Measurements from ENCODE around the gene FYB1. TPM values are rescaled to one million over a fixed set of nuclear protein-coding genes. Genes with fewer than 3 reads are reported as not detected.
A peak's percentile ranks its signal among the peaks of the same experiment; 100 is the strongest.

Gene FYB1
- total RNA-seq, 2 experiments from 2014 or later: 105 to 106 TPM

DNA sequence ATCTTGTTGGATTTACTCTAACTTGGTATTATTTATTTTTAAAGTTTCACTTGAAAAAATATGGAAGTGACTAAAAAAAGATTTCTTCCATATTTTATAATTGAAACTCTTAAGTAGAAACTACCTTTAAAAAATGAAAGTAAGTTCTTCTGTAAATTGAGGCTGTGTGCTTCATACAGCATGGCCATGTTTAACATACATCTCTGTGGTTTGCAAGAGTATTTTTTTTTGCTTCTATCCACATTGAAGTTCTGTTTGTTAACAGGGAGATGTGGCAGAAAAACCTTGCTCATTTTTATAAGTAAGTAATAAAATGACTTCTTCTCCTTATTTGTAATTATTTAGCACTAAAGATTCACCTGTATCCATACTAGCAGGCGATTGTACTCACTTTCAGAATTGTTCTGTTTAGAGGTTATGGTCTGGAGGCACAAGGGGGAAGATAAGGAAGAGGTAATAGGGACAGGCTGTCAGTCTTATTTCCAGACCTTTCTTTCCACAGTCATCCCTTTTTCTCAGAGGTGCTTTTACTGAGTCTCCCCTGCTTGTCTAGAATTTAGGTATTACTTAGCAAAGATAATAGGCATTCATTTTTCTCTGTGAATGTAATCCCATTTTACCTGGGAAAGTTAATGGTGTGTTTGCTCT, 16.0 kb downstream of the FYB1 start:
- Mint-ChIP-seq H3K4me1 (ENCODE audit: low read depth) (peaks cover 40% of the 10 kb centered on the region), H3K4me3 (peak overlapping the region; percentile 88), H3K9me3 (no peaks in the 10 kb centered on the region), H3K27ac (peak overlapping the region; percentile 95), H3K27me3 (no peaks in the 10 kb centered on the region), H3K36me3 (peaks cover 27% of the 10 kb centered on the region)
- DNase-seq: no peak
- ChIA-PET CTCF (interaction anchor here (0.5 to 4.0 kb wide), 8 partner anchors 8 to 237 kb away, joined by 3 to 25 read pairs (median 16); no protein-coding TSS in a partner anchor), POLR2A (interaction anchor here (0.7 to 5.2 kb wide), 8 partner anchors 8 to 70 kb away, joined by 3 to 79 read pairs (median 4); no protein-coding TSS in a partner anchor)
- intact Hi-C loops (cut with micrococcal nuclease): loop anchor here (1.0 to 10.0 kb wide), 2 partner anchors 8 to 1281 kb away; no protein-coding TSS in a partner anchor

- DNase-seq: no peak
Observed at GRCh38 chr5:39202597-39203274, 16.6 kb downstream of the FYB1 start.

GRCh38 chr5:39201781-39202596, 17.4 kb downstream of the FYB1 start:
- DNase-seq: no peak
- intact Hi-C loops (cut with micrococcal nuclease): loop anchor here (1.0 to 10.0 kb wide), 4 partner anchors 8 to 1283 kb away; no protein-coding TSS in a partner anchor
- Mint-ChIP-seq H3K9me3 (no peaks in the 10 kb centered on the region), H3K4me3 (peak overlapping the region; percentile 88), H3K36me3 (peaks cover 27% of the 10 kb centered on the region), H3K27me3 (no peaks in the 10 kb centered on the region), H3K27ac (peak overlapping the region; percentile 95), H3K4me1 (ENCODE audit: low read depth) (peaks cover 32% of the 10 kb centered on the region)
- POLR2A ChIA-PET: interaction anchor here (1.0 to 5.3 kb wide), 11 partner anchors 8 to 72 kb away, joined by 3 to 91 read pairs (median 8); no protein-coding TSS in a partner anchor
- CTCF ChIA-PET: interaction anchor here (0.6 to 8.7 kb wide), 17 partner anchors 7 to 237 kb away, joined by 3 to 75 read pairs (median 9); partner anchors contain the start of gene FYB1

More at GRCh38 chr5:39202597-39203274, 16.6 kb downstream of the FYB1 start:
- Mint-ChIP-seq H3K4me1 (ENCODE audit: low read depth) (peaks cover 39% of the 10 kb centered on the region), H3K36me3 (peaks cover 27% of the 10 kb centered on the region), H3K4me3 (peak overlapping the region; percentile 88), H3K9me3 (no peaks in the 10 kb centered on the region), H3K27me3 (no peaks in the 10 kb centered on the region), H3K27ac (peak overlapping the region; percentile 95)
- POLR2A ChIA-PET: interaction anchor here (0.7 to 5.3 kb wide), 9 partner anchors 9 to 71 kb away, joined by 3 to 91 read pairs (median 3); no protein-coding TSS in a partner anchor
- CTCF ChIA-PET: interaction anchor here (0.5 to 4.0 kb wide), 9 partner anchors 9 to 236 kb away, joined by 3 to 25 read pairs (median 12); no protein-coding TSS in a partner anchor
- intact Hi-C loops (cut with micrococcal nuclease): loop anchor here (1.0 to 10.0 kb wide), 2 partner anchors 7 to 1282 kb away; no protein-coding TSS in a partner anchor

DNA sequence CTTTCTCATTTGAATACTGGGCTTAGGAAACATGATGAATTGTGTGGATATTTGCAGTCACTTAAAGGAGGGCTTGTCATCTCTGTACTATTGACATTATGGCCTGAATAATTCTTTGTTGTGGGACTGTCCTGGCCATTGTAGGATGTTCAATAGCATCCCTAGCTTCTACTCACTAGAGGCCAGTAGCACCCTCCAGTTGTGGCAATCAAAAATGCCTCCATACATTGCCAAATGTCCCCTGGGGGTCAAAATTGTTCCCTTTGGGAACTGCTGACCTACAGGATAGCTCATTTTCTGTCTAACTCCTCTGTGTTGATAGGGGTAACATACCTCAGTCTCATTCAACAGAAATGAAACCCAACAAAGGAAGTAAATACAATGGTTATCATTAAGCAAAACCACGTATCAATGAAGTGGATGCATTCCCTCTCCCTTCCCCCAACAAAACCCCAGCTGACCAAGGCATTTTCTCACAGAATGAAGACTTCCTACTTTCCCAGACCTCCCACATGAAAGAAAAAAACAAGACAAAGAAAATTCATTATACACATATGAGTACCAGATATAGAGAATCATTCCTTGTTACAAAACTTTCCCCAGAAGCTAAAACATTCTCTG, 18.1 kb downstream of the FYB1 start:
- Mint-ChIP-seq H3K4me1 (ENCODE audit: low read depth) (peaks cover 33% of the 10 kb centered on the region), H3K27ac (peak overlapping the region; percentile 95), H3K4me3 (peak overlapping the region; percentile 88), H3K9me3 (no peaks in the 10 kb centered on the region), H3K27me3 (no peaks in the 10 kb centered on the region), H3K36me3 (peaks cover 27% of the 10 kb centered on the region)
- POLR2A ChIA-PET: interaction anchor here (0.8 to 5.3 kb wide), 10 partner anchors 10 to 1479 kb away, joined by 3 to 91 read pairs (median 12); no protein-coding TSS in a partner anchor
- CTCF ChIA-PET: interaction anchor here (0.6 to 8.7 kb wide), 17 partner anchors 8 to 236 kb away, joined by 3 to 75 read pairs (median 8); partner anchors contain the start of gene FYB1
- intact Hi-C loops (cut with micrococcal nuclease): loop anchor here (1.0 to 10.0 kb wide), 4 partner anchors 9 to 1284 kb away; no protein-coding TSS in a partner anchor
- no peak for DNase-seq

DNA sequence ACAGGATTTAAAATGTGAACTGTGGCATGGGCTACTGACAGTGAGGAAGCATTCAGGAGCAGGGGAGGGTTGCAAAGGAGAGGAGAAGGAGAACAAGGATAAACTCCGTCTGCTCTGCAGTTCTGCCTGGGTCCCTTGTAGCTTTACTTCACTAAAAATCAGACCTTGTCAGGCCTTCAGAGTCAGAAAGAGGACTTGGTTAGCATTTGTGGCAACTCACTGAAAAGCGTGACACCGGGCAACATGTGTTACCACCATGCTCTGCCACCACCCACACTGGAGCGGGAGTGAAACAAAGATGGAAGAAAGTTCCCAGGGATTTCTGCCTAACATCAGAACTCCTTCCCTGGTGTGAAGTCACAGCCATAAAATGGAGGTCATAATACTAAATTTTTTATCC, 19.3 kb downstream of the FYB1 start:
- POLR2A ChIA-PET: interaction anchor here (0.8 to 5.3 kb wide), 11 partner anchors 11 to 1480 kb away, joined by 3 to 91 read pairs (median 8); no protein-coding TSS in a partner anchor
- intact Hi-C loops (cut with micrococcal nuclease): loop anchor here (1.0 to 10.0 kb wide), 4 partner anchors 10 to 1285 kb away; no protein-coding TSS in a partner anchor
- Mint-ChIP-seq H3K36me3 (peaks cover 29% of the 10 kb centered on the region), H3K27me3 (no peaks in the 10 kb centered on the region), H3K4me3 (peak overlapping the region; percentile 88), H3K4me1 (ENCODE audit: low read depth) (peaks cover 33% of the 10 kb centered on the region), H3K9me3 (no peaks in the 10 kb centered on the region), H3K27ac (peak overlapping the region; percentile 95)
- peak; percentile 59 for DNase-seq
- CTCF ChIA-PET: interaction anchor here (1.4 to 8.7 kb wide), 9 partner anchors 10 to 176 kb away, joined by 5 to 75 read pairs (median 20); partner anchors contain the start of gene FYB1

DNA sequence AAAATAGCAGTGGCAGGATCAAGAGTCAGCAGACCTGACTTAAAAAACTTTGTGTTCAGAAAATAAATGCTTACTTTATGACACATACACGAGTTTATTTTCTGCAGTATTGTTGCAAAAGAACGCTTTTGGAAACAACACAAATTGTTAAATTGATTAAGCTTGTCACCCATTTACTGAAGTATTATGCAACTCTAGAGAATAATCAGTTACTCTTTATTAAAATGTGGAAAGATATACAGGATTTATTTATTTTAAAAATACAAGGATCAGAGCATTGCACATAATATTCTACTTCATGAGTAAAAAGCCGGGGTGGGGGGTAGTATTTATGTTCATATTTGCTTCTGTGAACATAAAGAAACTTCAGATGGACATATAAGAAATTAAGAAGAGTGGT, 20.0 kb downstream of the FYB1 start:
- no peak for DNase-seq
- Mint-ChIP-seq H3K27ac (peak overlapping the region; percentile 95), H3K4me3 (peak overlapping the region; percentile 88), H3K9me3 (no peaks in the 10 kb centered on the region), H3K27me3 (no peaks in the 10 kb centered on the region), H3K36me3 (peaks cover 34% of the 10 kb centered on the region), H3K4me1 (ENCODE audit: low read depth) (peaks cover 32% of the 10 kb centered on the region)
- intact Hi-C loops (cut with micrococcal nuclease): no loop called here
- ChIA-PET CTCF (interaction anchor here (3.2 to 8.7 kb wide), 3 partner anchors 10 to 49 kb away, joined by 15 to 75 read pairs (median 23); partner anchors contain the start of gene FYB1), POLR2A (interaction anchor here (1.0 to 5.3 kb wide), 6 partner anchors 11 to 36 kb away, joined by 3 to 91 read pairs (median 34); no protein-coding TSS in a partner anchor)

DNA sequence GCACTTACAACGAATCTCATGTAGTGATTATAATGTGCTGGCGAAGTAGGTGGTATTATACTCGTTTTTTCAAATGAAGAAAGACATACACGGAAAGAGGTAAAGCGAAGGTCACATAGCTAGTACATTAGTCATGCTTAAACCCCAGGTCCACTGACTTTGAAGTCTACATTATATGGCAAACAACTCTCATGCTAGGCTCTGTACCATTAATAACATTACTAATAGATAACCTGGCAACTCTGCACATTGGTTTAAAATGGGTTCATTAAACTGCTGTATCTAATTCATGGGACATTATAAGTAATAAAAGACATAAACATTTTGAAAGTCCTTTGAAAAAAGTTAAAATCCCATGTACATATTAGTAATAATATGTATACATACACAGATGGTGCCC, 21.2 kb downstream of the FYB1 start:
- peaks cover 33% of the 10 kb centered on the region for H3K4me1 Mint-ChIP-seq (ENCODE audit: low read depth)
- H3K36me3 Mint-ChIP-seq: peaks cover 34% of the 10 kb centered on the region
- peak overlapping the region; percentile 79 for H3K27ac Mint-ChIP-seq
- intact Hi-C loops (cut with micrococcal nuclease): no loop called here
- ChIA-PET POLR2A (interaction anchor here (1.0 to 5.3 kb wide), 3 partner anchors 10 to 34 kb away, joined by 3 to 91 read pairs (median 6); no protein-coding TSS in a partner anchor), CTCF (interaction anchor here (0.7 to 8.7 kb wide), 5 partner anchors 9 to 85 kb away, joined by 3 to 75 read pairs (median 3); partner anchors contain the start of gene FYB1)
- DNase-seq: no peak
- H3K4me3 Mint-ChIP-seq: peak overlapping the region; percentile 75
- H3K27me3 Mint-ChIP-seq: no peaks in the 10 kb centered on the region
- no peaks in the 10 kb centered on the region for H3K9me3 Mint-ChIP-seq

DNA sequence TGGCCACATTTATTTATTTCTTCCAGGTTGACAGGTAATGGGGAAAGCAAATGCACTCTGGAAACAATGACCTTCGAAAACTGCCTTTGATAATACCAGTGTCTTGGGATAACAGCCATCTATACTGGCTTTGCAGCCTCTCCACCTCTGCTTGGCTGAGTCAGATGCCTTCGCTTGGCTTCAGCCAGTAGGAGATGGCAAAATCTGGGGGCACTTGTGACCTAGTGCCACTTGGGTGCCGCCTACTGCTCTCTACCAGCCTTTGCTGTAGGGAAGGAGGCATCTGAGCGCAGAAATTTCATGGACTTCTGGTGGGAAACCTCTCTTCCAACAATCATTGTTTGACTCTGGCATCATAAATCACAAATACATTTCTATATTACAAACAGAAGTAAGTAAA, 21.8 kb downstream of the FYB1 start:
- Mint-ChIP-seq H3K27ac (peak overlapping the region; percentile 77), H3K27me3 (no peaks in the 10 kb centered on the region), H3K9me3 (no peaks in the 10 kb centered on the region), H3K36me3 (peaks cover 31% of the 10 kb centered on the region), H3K4me1 (ENCODE audit: low read depth) (peaks cover 39% of the 10 kb centered on the region), H3K4me3 (peak overlapping the region; percentile 62)
- CTCF ChIA-PET: interaction anchor here (1.0 to 8.7 kb wide), 3 partner anchors 20 to 48 kb away, joined by 3 to 75 read pairs (median 3); partner anchors contain the start of gene FYB1
- peak; percentile 80 for DNase-seq
- intact Hi-C loops (cut with micrococcal nuclease): no loop called here
- POLR2A ChIA-PET: interaction anchor here (1.0 to 5.3 kb wide), 3 partner anchors 10 to 33 kb away, joined by 3 to 91 read pairs (median 6); no protein-coding TSS in a partner anchor

DNA sequence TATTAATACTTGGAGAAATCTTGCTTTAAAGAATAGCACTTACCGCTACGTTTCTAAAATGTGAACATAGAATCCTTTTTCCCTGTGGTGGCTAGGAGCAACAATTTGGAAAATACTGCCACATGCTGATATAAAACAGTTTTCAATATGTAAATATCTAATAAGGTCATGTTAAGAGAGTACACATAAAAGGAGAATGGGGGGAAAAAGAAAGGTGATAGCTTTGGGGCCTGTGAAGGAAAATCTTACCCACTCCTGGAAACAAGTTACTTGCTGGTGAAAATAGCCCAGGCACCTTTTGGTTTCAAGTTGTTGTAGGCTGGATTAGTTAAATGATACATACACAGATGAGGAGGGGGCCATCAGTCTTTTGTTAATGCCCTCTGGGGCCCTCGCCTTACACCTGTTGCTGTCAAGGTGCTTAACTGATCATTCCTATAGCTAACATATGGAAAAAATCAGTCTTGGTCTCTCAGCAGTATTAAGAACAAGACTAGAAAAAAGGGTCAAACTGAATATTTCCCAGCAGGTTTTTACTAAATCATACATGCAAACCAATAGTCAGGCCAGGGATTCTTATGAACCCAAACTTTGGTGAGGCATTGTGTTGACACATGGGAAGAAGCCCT, 24.1 kb downstream of the FYB1 start:
- DNase-seq: no peak
- ChIA-PET CTCF (interaction anchor here (0.8 to 8.7 kb wide), 13 partner anchors 9 to 42 kb away, joined by 3 to 75 read pairs (median 5); partner anchors contain the start of gene FYB1), POLR2A (interaction anchor here (0.9 to 4.2 kb wide), 10 partner anchors 9 to 45 kb away, joined by 3 to 34 read pairs (median 6); no protein-coding TSS in a partner anchor)
- Mint-ChIP-seq H3K27ac (peak overlapping the region; percentile 91), H3K36me3 (peaks cover 14% of the 10 kb centered on the region), H3K4me1 (ENCODE audit: low read depth) (peaks cover 59% of the 10 kb centered on the region), H3K9me3 (no peaks in the 10 kb centered on the region), H3K4me3 (peak overlapping the region; percentile 75), H3K27me3 (no peaks in the 10 kb centered on the region)
- intact Hi-C loops (cut with micrococcal nuclease): loop anchor here (1.0 to 2.0 kb wide), 3 partner anchors 8 to 13 kb away; no protein-coding TSS in a partner anchor

Data from activated CD4-positive, alpha-beta memory T cell treated with anti-CD3 and anti-CD28 coated beads for 36 hours (primary cell).